GM21528 (cell line): Measurements from ENCODE around the gene ADAMTS7.
"Not testable (repeated sequence)": the region's sequence is repeated elsewhere in the genome, so short reads cannot be mapped to it uniquely, and the experiment has no call there.

Experiments used
- ATAC-seq: cut with Tn5 transposase; IDR thresholded peaks from one replicate; pipeline ENCODE4 v1.9.1; 2021; ENCODE audit warnings: mild to moderate bottlenecking, moderate library complexity; ENCODE audit not compliant: unreplicated experiment, low FRiP score

Gene ADAMTS7

GRCh38 chr15:78781381-78781780 is 29.9 kb downstream of the ADAMTS7 start:
- not testable (repeated sequence) for ATAC-seq

GRCh38 chr15:78779975-78780374 is 31.3 kb downstream of the ADAMTS7 start:
- ATAC-seq, result not testable (repeated sequence)

GRCh38 chr15:78779176-78779785 is 32.0 kb downstream of the ADAMTS7 start:
- ATAC-seq, result not testable (repeated sequence)

GRCh38 chr15:78778422-78778821 is 32.8 kb downstream of the ADAMTS7 start:
- ATAC-seq, result no peak

- not testable (repeated sequence) for ATAC-seq
These were observed 33.3 kb downstream of the ADAMTS7 start for GRCh38 chr15:78777953-78778345.

- not testable (repeated sequence) for ATAC-seq
These were observed 33.8 kb downstream of the ADAMTS7 start for GRCh38 chr15:78777290-78777952.

GRCh38 chr15:78776046-78776925 is 35.0 kb downstream of the ADAMTS7 start:
- not testable (repeated sequence) for ATAC-seq

GRCh38 chr15:78775472-78775871 is 35.8 kb downstream of the ADAMTS7 start:
- ATAC-seq, result no peak

- not testable (repeated sequence) for ATAC-seq
These were observed 36.7 kb downstream of the ADAMTS7 start for GRCh38 chr15:78774451-78774990.

- ATAC-seq, result not testable (repeated sequence)
These were observed 37.4 kb downstream of the ADAMTS7 start for GRCh38 chr15:78773765-78774450.

GRCh38 chr15:78772738-78773137 is 38.5 kb downstream of the ADAMTS7 start:
- ATAC-seq, result no peak

GRCh38 chr15:78771436-78772000 is 39.7 kb downstream of the ADAMTS7 start:
- not testable (repeated sequence) for ATAC-seq

GRCh38 chr15:78771020-78771419 is 40.2 kb downstream of the ADAMTS7 start:
- not testable (repeated sequence) for ATAC-seq

GRCh38 chr15:78769473-78770225 is 41.6 kb downstream of the ADAMTS7 start:
- ATAC-seq, result not testable (repeated sequence)

- ATAC-seq, result no peak
These were observed 42.5 kb downstream of the ADAMTS7 start for GRCh38 chr15:78768531-78769408.

- ATAC-seq, result no peak
These were observed 43.2 kb downstream of the ADAMTS7 start for GRCh38 chr15:78768096-78768495.

GRCh38 chr15:78767331-78767951 is 43.8 kb downstream of the ADAMTS7 start:
- no peak for ATAC-seq

GRCh38 chr15:78766641-78767071 is 44.6 kb downstream of the ADAMTS7 start:
- not testable (repeated sequence) for ATAC-seq
